Hematopoietic multipotent progenitor cell treated with erythropoietin and hydrocortisone succinate and interleukin-3 and kit ligand, for 15 days (in vitro differentiated cells): Measurements from ENCODE around the gene FRRS1L.
A peak's percentile ranks its signal among the peaks of the same experiment; 100 is the strongest.

Source experiments
- DNase-seq: peaks from one replicate; pipeline ENCODE4 v3.0.0-alpha.2; 2015; ENCODE audit warnings: low spot score

FRRS1L gene

DNA sequence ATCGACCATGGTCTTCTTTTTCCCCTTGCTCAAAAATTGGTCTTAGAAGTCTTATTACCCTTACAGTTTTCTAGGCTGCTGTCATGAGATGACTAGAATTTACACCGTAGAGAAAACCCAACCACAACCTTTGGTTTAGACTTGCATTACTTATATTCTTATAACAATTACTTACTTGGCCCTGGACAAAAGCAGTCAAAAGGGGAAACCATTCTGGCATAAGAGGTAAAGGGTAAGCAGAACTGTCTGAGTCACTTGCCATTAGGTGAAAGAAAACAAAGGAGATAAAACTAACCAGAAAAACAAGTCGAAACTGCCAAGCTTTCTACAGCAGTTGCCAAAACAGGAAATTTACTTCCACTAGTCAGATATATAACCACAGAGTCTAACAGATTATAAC, 65.2 kb downstream of the FRRS1L start:
- DNase-seq: no peak

DNA sequence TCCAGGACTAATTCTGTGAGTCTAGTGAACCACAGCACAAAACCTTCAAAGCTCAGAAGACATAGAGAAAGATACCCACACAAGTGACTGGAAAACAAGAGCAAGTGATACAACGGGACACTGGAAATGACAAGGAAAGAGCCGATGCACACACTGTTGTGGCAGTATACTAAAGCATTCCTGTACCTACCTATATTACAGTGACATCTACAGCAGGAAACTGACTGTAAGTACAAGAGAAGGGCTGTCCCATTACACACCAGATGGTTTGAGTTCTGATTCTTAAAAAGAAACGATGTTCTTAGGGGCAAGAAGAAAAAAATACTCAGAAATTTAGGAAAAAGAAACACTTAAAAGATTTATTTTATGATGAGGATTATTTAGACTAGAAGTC, 65.8 kb downstream of the FRRS1L start:
- DNase-seq: no peak

DNA sequence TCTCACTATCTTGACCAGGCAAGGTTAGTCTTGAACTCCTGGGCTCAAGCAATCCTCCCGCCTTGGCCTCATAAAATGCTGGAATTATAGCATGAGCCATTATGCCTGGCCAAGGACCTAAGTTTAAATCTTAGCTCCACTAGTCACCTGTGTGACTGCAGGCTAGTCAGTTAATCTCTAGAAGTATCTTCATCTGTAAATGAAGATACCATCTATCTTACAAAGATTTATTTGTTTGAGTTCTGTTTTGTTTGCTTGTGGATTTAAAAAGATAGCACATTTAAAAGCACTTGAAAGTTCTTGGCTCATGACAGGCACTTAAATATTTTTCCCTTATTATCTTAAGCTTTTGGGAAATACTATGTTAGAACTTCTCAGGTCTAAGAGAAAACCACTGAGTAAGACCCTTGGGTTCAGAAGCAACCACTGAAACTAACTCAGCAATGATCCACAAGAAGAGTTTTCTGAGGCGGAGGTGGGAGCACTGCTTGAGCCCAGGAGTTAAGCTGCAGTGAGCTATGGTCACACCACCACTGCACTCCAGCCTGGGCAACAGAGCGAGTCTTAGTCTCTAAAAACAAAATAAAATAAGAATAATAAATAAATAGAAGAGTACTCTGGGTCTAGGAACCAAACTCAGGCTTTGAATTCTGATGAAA, 66.4 kb downstream of the FRRS1L start:
- no peak for DNase-seq

DNA sequence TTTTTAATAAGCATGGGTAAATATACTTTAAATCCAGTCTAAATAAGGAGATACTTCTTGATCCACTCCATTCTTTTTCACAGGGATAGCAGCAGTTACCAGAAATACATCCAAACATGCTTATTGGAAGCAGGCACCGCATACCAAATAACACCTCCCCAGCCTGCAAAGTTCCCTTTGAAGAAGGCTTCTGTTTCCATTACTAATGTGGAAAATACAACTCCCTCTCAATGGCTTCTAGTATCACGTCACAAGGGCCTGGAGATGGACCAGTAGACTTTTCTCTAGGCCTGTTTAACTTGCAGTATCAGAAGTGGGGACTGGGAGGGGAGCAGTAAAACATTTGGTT, 68.1 kb downstream of the FRRS1L start:
- DNase-seq: no peak

DNA sequence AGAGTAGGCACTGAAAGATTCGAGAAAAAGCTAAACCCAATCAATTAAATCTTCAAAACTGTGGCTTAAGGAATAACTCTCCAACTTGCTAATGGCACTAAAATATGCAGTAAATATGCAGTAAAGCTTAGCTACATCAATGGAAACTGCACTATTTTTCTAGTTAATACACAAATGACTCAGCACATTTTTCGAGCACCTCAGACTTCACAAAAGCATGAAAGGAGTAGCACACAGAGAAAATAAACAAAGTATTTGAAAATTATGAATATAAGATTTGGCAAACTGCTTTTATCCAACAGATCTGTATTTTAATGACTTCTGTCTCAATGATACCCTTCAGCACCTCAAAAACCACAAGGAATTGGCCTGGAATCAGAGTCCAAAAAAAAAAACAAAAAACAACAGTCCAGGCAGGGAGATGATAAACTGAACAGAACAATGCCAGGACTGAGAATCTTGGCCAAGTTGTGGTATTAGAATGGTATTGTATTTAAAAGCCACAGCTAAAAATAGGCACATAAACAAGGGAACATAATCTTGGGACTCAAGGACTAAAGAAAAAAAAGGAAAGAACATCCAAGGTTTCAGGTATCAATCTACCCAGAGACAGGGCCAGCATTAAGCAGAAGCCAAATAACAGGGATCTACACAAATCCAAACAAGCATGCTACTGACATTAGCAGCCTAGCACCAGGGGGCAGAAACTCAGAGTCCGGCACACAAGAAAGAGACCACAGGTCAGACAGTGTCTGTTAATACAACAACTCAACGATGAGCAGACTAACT, 68.7 kb downstream of the FRRS1L start:
- DNase-seq: peak; percentile 73

DNA sequence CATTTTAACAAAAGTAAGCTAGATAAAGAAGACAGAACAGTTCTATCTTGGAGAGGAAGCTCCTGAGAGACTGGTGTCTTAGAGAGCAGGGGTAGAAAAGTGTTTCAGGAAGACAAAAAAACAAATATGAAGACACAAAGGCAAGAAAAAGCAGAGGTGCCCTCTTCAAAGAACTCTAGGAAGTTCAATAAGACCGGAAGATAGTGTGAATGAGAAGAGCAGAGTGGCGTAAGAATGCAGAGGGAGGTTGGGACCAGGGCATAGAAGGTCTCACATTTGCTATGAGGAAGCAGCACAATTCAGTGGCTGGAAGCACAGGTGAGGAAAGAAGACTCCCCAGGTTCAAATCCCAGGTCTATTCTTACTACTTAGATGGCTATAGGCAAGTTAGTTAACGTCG, 69.9 kb downstream of the FRRS1L start:
- no peak for DNase-seq

DNA sequence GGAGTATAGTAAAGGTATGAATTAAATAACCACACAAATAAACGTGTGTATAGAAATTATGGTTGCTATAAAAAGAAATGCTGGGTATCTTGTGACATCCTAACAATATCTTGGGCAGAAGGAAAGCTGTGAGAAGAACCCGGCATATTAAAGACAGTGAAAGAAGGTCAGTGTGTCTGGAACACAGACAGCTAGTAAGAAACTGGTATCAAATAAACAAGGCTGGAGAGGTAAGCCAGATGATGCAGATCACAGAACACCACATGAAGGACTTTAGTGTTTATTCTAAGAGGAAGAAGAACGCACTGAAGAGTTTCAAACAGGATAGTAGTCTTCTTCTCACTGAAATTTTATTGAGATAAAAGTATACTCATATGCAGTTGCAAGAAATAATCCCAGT, 71.7 kb downstream of the FRRS1L start:
- DNase-seq: no peak

DNA sequence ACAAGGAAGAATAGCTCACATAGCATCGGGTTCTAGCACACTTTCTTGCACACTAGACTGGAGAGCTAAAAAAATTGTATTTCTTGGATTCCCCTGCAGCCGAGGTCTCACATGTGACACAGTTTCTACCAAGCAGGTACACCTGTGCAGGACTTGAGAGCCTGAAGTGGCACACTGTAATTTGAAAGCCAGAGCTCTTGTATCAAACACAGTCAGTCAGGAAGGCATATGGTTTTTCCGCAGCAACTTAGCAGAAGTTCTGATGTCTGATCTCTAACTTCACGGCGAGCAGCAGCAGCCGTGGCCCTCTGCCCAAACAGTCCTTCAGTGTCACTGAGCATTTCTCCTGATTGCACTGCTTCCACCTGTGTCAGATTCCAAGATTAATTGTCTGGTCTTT, 72.8 kb downstream of the FRRS1L start:
- DNase-seq: no peak

DNA sequence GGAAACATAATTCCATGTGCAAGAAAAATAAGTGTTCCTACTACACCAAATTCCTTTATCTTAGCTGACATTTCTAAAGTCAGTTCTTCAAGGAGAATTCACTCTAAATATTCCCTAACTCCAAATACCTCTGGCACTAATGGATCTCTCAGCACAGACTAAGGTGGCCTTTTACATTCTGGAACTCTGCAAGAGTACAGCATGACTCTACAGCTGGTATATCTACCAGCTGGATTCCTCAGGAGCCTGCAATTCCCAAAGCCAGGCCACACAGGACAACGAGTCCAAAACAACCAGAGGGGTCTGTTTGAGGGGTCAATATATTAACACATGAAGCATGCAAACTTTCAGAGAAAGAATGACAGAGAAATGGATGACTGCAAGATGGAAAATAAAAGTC, 74.5 kb downstream of the FRRS1L start:
- no peak for DNase-seq

DNA sequence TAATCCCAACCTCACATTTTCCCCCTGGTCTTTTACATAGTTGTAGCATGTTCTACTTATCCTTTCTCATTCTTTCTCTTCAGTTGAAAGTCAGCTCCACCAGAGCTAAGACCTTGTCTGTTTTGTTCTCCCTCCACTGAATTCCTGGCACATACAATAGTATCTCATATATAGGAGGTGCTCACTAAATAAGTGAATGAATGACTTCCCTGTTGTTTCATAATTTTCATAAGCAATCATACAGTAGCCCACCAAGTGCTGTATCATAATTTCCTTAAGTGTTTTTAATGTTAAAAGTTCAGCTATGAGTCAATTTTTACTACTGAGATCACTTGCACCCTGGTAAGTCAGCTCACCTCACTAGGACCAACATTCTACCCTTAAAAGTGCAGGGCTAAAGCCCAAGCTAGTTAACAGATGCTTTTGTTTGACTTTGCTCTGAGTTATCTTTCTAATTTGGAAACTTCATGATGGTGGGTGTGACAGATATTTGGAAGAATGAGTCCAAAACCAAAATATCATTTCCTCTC, 74.9 kb downstream of the FRRS1L start:
- no peak for DNase-seq

DNA sequence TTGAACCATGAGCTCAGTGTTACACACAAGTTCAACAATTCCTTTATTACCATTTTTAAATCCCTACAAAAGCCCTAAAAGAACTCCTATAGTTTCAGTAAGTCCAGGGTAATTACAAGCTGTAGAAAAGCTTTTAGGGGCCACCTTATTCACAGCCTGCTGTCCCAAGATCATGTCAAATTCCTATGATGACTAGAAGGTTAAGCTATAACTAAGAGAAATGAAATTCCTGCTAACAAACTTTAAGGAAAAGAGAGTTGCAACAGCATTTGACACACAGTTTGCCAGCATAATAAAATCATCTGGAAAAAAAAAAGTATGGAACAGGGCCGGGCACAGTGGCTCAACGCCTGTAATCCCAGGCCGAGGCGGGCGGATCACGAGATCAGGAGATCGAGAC, 78.8 kb downstream of the FRRS1L start:
- DNase-seq: no peak

DNA sequence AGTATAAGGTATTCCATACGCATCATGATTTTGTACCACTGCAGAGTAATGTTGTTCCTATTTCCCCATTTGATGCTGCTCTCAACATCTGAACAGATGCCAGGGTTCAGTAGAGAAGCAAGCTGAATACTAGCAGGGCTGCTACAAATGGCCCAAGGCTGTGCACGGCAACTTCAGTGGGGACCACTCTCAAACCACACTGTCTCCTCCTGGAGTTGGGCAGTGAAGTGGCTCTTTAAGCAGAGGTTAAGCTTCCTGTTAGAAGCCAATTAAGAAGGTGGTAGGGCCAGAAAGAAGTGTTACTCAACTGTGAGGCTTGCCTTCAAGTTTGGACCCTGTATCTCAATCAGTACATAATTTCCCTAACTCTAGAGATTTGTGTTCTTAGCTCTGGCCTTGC, 79.3 kb downstream of the FRRS1L start:
- DNase-seq: no peak

DNA sequence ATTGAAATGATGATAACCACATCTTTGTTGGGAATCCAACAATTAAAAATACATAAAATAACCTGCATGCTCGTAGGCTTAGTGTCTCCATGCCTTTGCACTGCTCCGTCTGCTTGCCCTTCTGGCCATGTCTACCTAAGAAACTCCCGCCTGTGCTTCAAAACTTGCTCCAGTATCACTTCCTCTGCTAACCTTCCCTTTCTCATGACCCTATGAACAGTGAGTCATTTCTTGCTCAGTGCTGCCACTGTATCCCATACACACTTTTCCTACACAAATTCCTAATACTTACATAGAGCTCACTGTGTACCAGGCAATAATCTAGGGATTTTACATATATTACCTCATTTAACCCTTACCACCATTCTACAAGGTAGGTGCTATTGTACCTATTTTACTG, 80.8 kb downstream of the FRRS1L start:
- no peak for DNase-seq

DNA sequence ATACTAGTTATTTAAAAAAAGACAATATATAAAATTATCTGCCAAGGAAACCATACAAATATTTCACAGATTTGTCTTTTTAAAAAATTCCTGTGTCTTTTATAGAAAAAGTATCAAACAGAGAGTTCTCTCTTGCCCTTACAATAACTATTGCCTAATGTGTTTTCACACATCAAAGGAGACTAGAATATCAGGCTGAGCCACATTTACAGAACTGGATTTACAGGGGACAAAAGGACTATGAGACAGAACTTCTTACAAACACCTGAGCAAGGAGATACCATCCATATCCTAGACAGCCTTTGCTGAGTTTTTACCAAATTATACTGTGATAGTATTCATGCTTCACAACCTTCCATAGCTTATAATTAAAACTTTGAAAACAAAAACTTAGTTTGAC, 81.5 kb downstream of the FRRS1L start:
- DNase-seq: no peak

DNA sequence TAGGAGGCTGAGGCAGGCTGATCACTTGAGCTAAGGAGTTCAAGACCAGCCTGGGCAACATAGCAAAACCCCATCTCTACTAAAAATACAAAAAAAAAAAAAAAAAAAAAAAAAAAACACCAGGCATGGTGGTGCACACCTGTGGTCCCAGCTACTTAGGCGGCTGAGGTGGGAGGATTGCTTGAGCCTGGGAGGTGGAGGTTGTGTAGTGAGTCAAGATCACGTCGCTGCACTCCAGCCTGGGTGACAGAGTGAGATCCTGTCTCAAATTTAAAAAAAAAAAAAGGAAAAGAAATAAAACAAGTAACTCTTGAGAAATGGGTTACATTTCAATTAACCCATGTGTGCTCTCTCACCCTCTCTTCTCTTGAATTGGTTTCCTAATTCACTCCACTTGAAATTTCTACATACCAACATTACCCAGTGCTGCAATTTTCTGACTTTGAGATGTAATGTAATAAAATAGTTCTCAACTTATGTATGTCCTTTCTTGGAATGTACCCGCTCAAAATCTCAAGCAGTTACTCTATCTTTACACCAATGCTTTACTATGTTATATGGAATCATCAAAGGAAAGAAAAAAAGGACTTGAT, 83.1 kb downstream of the FRRS1L start:
- no peak for DNase-seq

DNA sequence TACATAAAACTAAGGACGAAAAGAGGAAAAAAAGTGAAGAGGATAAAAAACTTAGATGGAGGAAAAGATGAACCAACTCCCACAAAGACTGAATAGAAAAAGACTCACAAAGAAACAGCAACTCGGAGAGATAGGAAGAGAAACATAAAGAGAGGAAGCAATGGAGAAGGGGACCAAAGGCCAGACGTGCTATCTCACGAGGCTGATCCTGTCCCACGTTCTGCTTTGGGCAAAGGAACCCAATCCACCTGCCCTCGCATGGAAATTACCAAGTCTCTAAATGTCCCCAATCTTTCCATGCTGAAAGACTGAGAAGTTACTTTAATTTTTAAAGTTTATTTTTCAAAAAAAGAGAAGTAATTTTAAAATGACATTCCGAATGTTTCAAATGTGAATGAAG, 83.9 kb downstream of the FRRS1L start:
- no peak for DNase-seq

DNA sequence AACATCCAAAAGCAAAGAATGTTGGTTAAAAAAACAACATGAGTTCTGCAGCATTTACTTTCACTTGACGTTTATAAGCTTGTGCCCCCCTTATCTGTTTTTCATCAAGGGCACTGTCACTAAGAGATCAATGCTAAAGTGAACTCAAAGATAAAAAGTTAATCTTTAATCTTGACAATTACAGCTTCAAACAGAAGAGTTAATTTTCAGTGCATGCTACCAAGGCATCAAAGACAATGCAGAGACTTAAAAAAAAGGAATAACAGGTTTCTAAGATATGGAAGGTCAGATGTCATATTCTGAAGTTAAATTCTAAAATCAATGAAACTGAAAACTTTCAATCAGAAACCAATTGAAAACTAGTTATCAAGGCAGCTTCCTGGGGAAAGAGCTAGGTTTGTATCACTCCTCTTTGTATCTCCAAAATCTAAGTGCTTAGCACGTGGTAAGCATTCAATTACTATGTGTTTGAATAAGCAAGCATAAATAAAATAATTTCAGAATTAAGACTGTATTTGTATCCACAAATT, 84.9 kb downstream of the FRRS1L start:
- DNase-seq: no peak
